IMR-90 (cell line): Measurements from ENCODE around the gene SQSTM1.
A peak's percentile ranks its signal among the peaks of the same experiment; 100 is the strongest.

Experiments
- BHLHE40 ChIP-seq: fragments of 150-350 bp; IDR thresholded peaks from 2 replicates; pipeline ENCODE4 v1.6.1; 2016; ENCODE audit warnings: mild to moderate bottlenecking, low read depth, low read length
- CEBPB ChIP-seq: IDR thresholded peaks from 2 replicates; pipeline ENCODE4 v1.6.1; 2012; ENCODE audit warnings: low read depth, low read length, improper control_type of control experiment
- CTCF ChIP-seq: conservative IDR thresholded peaks from 2 replicates; pipeline ENCODE4 v1.5.1; 2012; ENCODE audit warnings: mild to moderate bottlenecking, low read depth, low read length, improper control_type of control experiment
- ELK1 ChIP-seq: fragments of 150-350 bp; IDR thresholded peaks from 2 replicates; pipeline ENCODE4 v1.6.1; 2016; ENCODE audit warnings: low read depth, mild to moderate bottlenecking, low read length, moderate library complexity, borderline replicate concordance
- FOS ChIP-seq: fragments of 150-350 bp; IDR thresholded peaks from 2 replicates; pipeline ENCODE4 v1.6.1; 2016; ENCODE audit warnings: low read depth, low read length
- MAFK ChIP-seq: IDR thresholded peaks from 2 replicates; pipeline ENCODE4 v1.6.1; 2012; ENCODE audit warnings: low read depth, low read length, improper control_type of control experiment
- MXI1 ChIP-seq: IDR thresholded peaks from 2 replicates; pipeline ENCODE4 v1.6.1; 2012; ENCODE audit warnings: low read depth, mild to moderate bottlenecking, low read length, moderate library complexity, borderline replicate concordance
- NFE2L2 ChIP-seq: fragments of 150-350 bp; IDR thresholded peaks from 2 replicates; pipeline ENCODE4 v1.6.1; 2016; ENCODE audit warnings: low read depth, mild to moderate bottlenecking, low read length
- POLR2A ChIP-seq: IDR thresholded peaks from 2 replicates; pipeline ENCODE4 v1.6.1; 2012; ENCODE audit warnings: mild to moderate bottlenecking, low read depth, low read length
- RAD21 ChIP-seq: IDR thresholded peaks from 2 replicates; pipeline ENCODE4 v1.6.1; 2012; ENCODE audit warnings: low read length, improper control_type of control experiment
- RCOR1 ChIP-seq: IDR thresholded peaks from 2 replicates; pipeline ENCODE4 v1.6.1; 2012; ENCODE audit warnings: mild to moderate bottlenecking, low read length, improper control_type of control experiment; ENCODE audit not compliant: insufficient replicate concordance
- RFX5 ChIP-seq: IDR thresholded peaks from 2 replicates; pipeline ENCODE4 v1.8.0; 2012; ENCODE audit warnings: low read depth, mild to moderate bottlenecking, low read length, moderate library complexity
- SMC3 ChIP-seq: fragments of 150-350 bp; IDR thresholded peaks from 2 replicates; pipeline ENCODE4 v1.6.1; 2016; ENCODE audit warnings: low read depth, mild to moderate bottlenecking, antibody characterized with exemption, low read length, moderate library complexity

GRCh38 chr5:179801304-179802206 is 19.1 kb upstream of the SQSTM1 start:
- TF ChIP-seq FOS (no peak), CTCF (peak; percentile 59), POLR2A (no peak), RAD21 (peak; percentile 67), MXI1 (no peak), ELK1 (no peak), RCOR1 (no peak), RFX5 (no peak), CEBPB (no peak), MAFK (no peak), BHLHE40 (no peak), NFE2L2 (no peak), SMC3 (peak; percentile 50)
